K562 (cell line): ENCODE measurements around the gene MYO3B. TPM values are rescaled to one million over a fixed set of nuclear protein-coding genes. Genes with fewer than 3 reads are reported as not detected.

ENCODE experiments used
- ATAC-seq: fragments of 200-7000 bp; cut with Tn5 transposase; 3 replicates; pipeline ENCODE4 v1.9.1; 2020; ENCODE audit warnings: moderate library complexity
- BruUV-seq: library from RNA; stranded (reverse); fragments of 400-500 nt; replicated peaks from 2 replicates; lab custom pipeline; 2021; lab: Mats Ljungman, UMichigan
- CTCF ChIA-PET: fragments of 300-600 bp; formaldehyde crosslinking; extraction: SDS; loops from one replicate; lab custom pipeline; 2021; ENCODE audit warnings: low intra/inter-chr PET ratio; lab: Yijun Ruan, JAX
- POLR2A ChIA-PET: fragments of 300-600, 350-650 bp; sonication (Branson Sonifier 250); formaldehyde crosslinking; extraction: SDS; loops from one replicate; lab custom pipeline; 2021; ENCODE audit warnings: antibody characterized with exemption, inconsistent platforms; lab: Yijun Ruan, JAX
- DNase-seq, 4 experiments: peaks; one replicate each; pipeline versions ENCODE4 v3.0.0 to v3.0.0-alpha.2; 2011 to 2018; ENCODE audit warnings: low spot score in 3 of 4, mixed read lengths in 3 of 4; ENCODE audit errors: extremely low read depth in 1 of 4
- FAIRE-seq: peaks from 2 replicates; lab custom pipeline; 2011; peaks lifted over from hg19 to GRCh38; lab: Jason Lieb, UNC
- H2AFZ ChIP-seq: 2 replicates; pipeline ENCODE4 v1.6.0; 2011; ENCODE audit warnings: low read depth, low read length, control low read depth, inconsistent platforms
- H3K27ac ChIP-seq: fragments of 200-600 bp; 3 replicates; pipeline ENCODE4 v1.8.0; 2011; ENCODE audit warnings: low read depth, mild to moderate bottlenecking, control low read depth, inconsistent platforms, low read length, moderate library complexity, mixed read lengths; ENCODE audit errors: extremely low read depth
- H3K27me3 ChIP-seq, 2 experiments: fragments of 300-600 bp in 1 of 2; 2 replicates in 1 of 2; 3 replicates in 1 of 2; pipeline versions ENCODE4 v1.6.0 to v1.8.0; 2011; ENCODE audit warnings: inconsistent platforms in 2 of 2, low read length in 2 of 2, mild to moderate bottlenecking in 1 of 2, mixed read lengths in 1 of 2, moderate library complexity in 1 of 2; ENCODE audit not compliant: control insufficient read depth in 2 of 2, insufficient read depth in 2 of 2
- H3K36me3 ChIP-seq: fragments of 300-600 bp; 3 replicates; pipeline ENCODE4 v1.8.0; 2011; ENCODE audit warnings: mild to moderate bottlenecking, low read length, inconsistent platforms; ENCODE audit not compliant: control insufficient read depth, insufficient read depth
- H3K4me1 ChIP-seq, 2 experiments: fragments of 200-600 bp in 1 of 2; replicated peaks in 1 of 2; 2 replicates in 1 of 2; 3 replicates in 1 of 2; pipeline versions ENCODE4 v1.5.1 to v1.8.0; 2011; ENCODE audit warnings: inconsistent platforms in 2 of 2, low read length in 2 of 2, mild to moderate bottlenecking in 1 of 2, mixed read lengths in 1 of 2, moderate library complexity in 1 of 2; ENCODE audit not compliant: control insufficient read depth in 2 of 2, insufficient read depth in 2 of 2
- H3K4me2 ChIP-seq: 2 replicates; pipeline ENCODE4 v1.6.1; 2011; ENCODE audit warnings: low read length, control low read depth, inconsistent platforms, mixed read lengths; ENCODE audit not compliant: insufficient read depth
- H3K4me3 ChIP-seq: fragments of 200-600 bp; sonication (generic), shearing (Covaris generic); 2 replicates; pipeline ENCODE4 v1.5.1; 2016; ENCODE audit warnings: control low read depth, inconsistent platforms
- H3K79me2 ChIP-seq: fragments of 200-600 bp; 3 replicates; pipeline ENCODE4 v1.8.0; 2011; ENCODE audit warnings: low read length, inconsistent platforms; ENCODE audit not compliant: control insufficient read depth, insufficient read depth
- H3K9ac ChIP-seq, 2 experiments: 2 replicates each; pipeline versions ENCODE4 v1.6.0 to v1.6.1; 2011; ENCODE audit warnings: low read depth in 2 of 2, low read length in 2 of 2, control low read depth in 1 of 2, inconsistent platforms in 1 of 2, mild to moderate bottlenecking in 1 of 2, mixed read lengths in 1 of 2; ENCODE audit not compliant: insufficient read depth in 1 of 2
- H3K9me1 ChIP-seq: one replicate; pipeline ENCODE4 v1.6.0; 2011; ENCODE audit warnings: inconsistent platforms, mild to moderate bottlenecking, low read length, moderate library complexity; ENCODE audit not compliant: control insufficient read depth, insufficient read depth
- H3K9me3 ChIP-seq: replicated peaks from 2 replicates; pipeline ENCODE4 v1.5.1; 2011; ENCODE audit warnings: low read depth, low read length, inconsistent platforms; ENCODE audit not compliant: control insufficient read depth, insufficient read depth
- H4K20me1 ChIP-seq: replicated peaks from 2 replicates; pipeline ENCODE4 v1.6.1; 2011; ENCODE audit warnings: low read length, inconsistent platforms, mixed read lengths; ENCODE audit not compliant: control insufficient read depth, insufficient read depth
- CBX5 ChIP-seq: IDR thresholded peaks from 2 replicates; pipeline ENCODE4 v1.6.1; 2014; ENCODE audit warnings: low read depth, borderline replicate concordance
- PTBP1 ChIP-seq: fragments of 200-400 bp; formaldehyde crosslinking; IDR thresholded peaks from 2 replicates; pipeline ENCODE4 v1.6.1; 2017; ENCODE audit warnings: low read depth, low read length
- RFX1 ChIP-seq: fragments of 450-650 bp; IDR thresholded peaks from 2 replicates; pipeline ENCODE4 v1.6.1; 2016; ENCODE audit warnings: mild to moderate bottlenecking, moderate library complexity
- SRSF9 ChIP-seq: fragments of 200-400 bp; formaldehyde crosslinking; IDR thresholded peaks from 2 replicates; pipeline ENCODE4 v1.6.1; 2017; ENCODE audit warnings: low read depth, low read length, borderline replicate concordance
- U2AF2 ChIP-seq: fragments of 200-400 bp; formaldehyde crosslinking; optimal IDR thresholded peaks from 2 replicates; pipeline ENCODE3; 2017; ENCODE audit warnings: low read depth, mild to moderate bottlenecking, low read length
- WGBS: fragments of 100-300 bp; shearing (Covaris generic); methylation state at CpG from one replicate; pipeline ENCODE4 v1.1.6; 2016; ENCODE audit warnings: low coverage, mixed read lengths; ENCODE audit not compliant: insufficient coverage; ENCODE audit errors: missing lambda C conversion rate; 5-methylcytosine and 5-hydroxymethylcytosine counted together
- in situ Hi-C: fragments of 300-500 bp; cut with MboI; formaldehyde crosslinking; loops from 4 replicates; pipeline ENCODE4 v1.15.0; 2018; ENCODE audit warnings: inconsistent platforms, mixed read lengths
- intact Hi-C: fragments of 100-400 bp; cut with micrococcal nuclease; formaldehyde crosslinking; loops from 2 replicates; pipeline ENCODE4 v1.14.2; 2022
- polyA plus RNA-seq, 8 experiments: library from polyadenylated mRNA; depleted of rRNA in 4 of 8; stranded (reverse) in 5 of 8; unstranded in 3 of 8; fragments of >200 nt; fragmentation: Nextera tagmentation in 2 of 8; fragmentation: Illumina TruSeq in 1 of 8; extraction: Ambion mirVana in 2 of 8; extraction: Trizol in 1 of 8; gene quantifications; 2 replicates each; pipeline versions ENCODE4 v1.2.1 to v1.2.3, GENCODE V29; 2011 to 2014; ENCODE audit warnings: inconsistent platforms in 1 of 8, missing spikeins in 1 of 8
- total RNA-seq, 7 experiments: library from RNA; depleted of rRNA in 6 of 7; stranded (reverse); fragments of >200 nt in 6 of 7; fragmentation: Illumina TruSeq in 2 of 7; extraction: Trizol in 2 of 7; gene quantifications; 2 replicates each; pipeline versions ENCODE4 v1.2.1 to v1.2.3, GENCODE V29; 2011 to 2021; ENCODE audit warnings: low replicate concordance in 1 of 7
- TF ChIP-seq, protein P1 (sequence below): fragments of 250-450 bp; sonication (Bioruptor Pico); IDR thresholded peaks from 2 replicates; pipeline ENCODE4 v1.5.0; 2021
- TF ChIP-seq, protein P2 (sequence below): sonication (generic); formaldehyde crosslinking; IDR thresholded peaks from 2 replicates; pipeline ENCODE4 v1.8.0; 2022; ENCODE audit warnings: missing genetic modification reagents, mild to moderate bottlenecking, borderline replicate concordance

The MYO3B gene
- total and polyA plus RNA-seq, 9 of the 15 experiments (the other 6 are each of a cell fraction or from before 2014, with no cell fraction given), result 2.7 to 6.5 (median 3.6) TPM

DNA sequence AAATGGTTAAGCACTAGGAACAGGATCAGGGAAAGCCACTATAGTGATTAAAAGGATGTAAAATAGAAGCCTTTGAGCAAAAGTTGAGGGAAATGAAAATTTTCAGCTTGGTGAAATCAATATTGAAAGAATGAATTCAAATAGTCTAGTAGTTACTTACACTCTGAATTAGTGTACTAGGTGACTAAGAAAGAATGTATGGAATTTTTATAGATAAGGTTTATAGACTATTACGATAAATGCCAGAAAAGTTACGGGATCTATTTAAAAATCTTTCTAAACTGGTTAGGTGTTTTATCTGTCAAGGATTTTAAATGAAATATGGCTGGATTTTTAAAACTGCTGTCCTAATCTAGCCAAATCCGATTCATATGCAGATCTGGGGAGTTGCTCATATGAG is 208.6 kb downstream of the MYO3B start:
- no peaks in the 10 kb centered on the region for H3K36me3 ChIP-seq
- no peaks in the 10 kb centered on the region for H3K9me1 ChIP-seq
- ATAC-seq (no peak), FAIRE-seq (no peak), DNase-seq (no peak)
- CTCF ChIA-PET, result no interaction called here
- TF ChIP-seq U2AF2 (no peak), PTBP1 (no peak), SRSF9 (no peak), CBX5 (no peak), RFX1 (no peak)
- TF ChIP-seq, protein P1, sequence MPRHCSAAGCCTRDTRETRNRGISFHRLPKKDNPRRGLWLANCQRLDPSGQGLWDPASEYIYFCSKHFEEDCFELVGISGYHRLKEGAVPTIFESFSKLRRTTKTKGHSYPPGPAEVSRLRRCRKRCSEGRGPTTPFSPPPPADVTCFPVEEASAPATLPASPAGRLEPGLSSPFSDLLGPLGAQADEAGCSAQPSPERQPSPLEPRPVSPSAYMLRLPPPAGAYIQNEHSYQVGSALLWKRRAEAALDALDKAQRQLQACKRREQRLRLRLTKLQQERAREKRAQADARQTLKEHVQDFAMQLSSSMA (CRISPR knock-in tag), result no peak
- TF ChIP-seq, protein P2, sequence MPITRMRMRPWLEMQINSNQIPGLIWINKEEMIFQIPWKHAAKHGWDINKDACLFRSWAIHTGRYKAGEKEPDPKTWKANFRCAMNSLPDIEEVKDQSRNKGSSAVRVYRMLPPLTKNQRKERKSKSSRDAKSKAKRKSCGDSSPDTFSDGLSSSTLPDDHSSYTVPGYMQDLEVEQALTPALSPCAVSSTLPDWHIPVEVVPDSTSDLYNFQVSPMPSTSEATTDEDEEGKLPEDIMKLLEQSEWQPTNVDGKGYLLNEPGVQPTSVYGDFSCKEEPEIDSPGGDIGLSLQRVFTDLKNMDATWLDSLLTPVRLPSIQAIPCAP (CRISPR knock-in tag), result no peak
- intact Hi-C loops (no loop called here), in situ Hi-C loops (no loop called here)
- H3K27ac ChIP-seq, result no peak overlapping the region
- H3K4me1 ChIP-seq, result peaks cover 0 to 3% of the 10 kb centered on the region in 2 experiments; a peak in 1 of 5 replicates
- POLR2A ChIA-PET, result no interaction called here
- no TSS peak for BruUV-seq
- H3K79me2 ChIP-seq, result no peaks in the 10 kb centered on the region
- no peaks in the 10 kb centered on the region for H3K9me3 ChIP-seq
- no peaks in the 10 kb centered on the region for H4K20me1 ChIP-seq
- H3K9ac ChIP-seq, result no peak overlapping the region
- no peak overlapping the region for H3K4me2 ChIP-seq
- no peak overlapping the region for H2AFZ ChIP-seq
- H3K27me3 ChIP-seq, result no peaks in the 10 kb centered on the region; a peak in 1 of 5 replicates
- no peak overlapping the region for H3K4me3 ChIP-seq
- WGBS, result 42% methylated on average over 3 of the region's 3 CpGs
